PC-3 (cell line): ENCODE results near the gene VPS35L. TPM values are rescaled to one million over a fixed set of nuclear protein-coding genes. Genes with fewer than 3 reads are reported as not detected.

Experiments
- ATAC-seq: fragments of 200-7000 bp; cut with Tn5 transposase; 2 replicates; pipeline ENCODE4 v1.9.1; 2020; ENCODE audit warnings: mild to moderate bottlenecking, moderate library complexity
- BruUV-seq: library from RNA; stranded (reverse); fragments of 400-500 nt; replicated peaks from 2 replicates; lab custom pipeline; 2021; lab: Mats Ljungman, UMichigan
- CTCF ChIA-PET: fragments of 300-600 bp; sonication (Branson Sonifier 250); formaldehyde crosslinking; loops from one replicate; lab custom pipeline; 2022; ENCODE audit warnings: antibody characterized with exemption; lab: Charles Lee
- POLR2A ChIA-PET: fragments of 300-600 bp; sonication (Branson Sonifier 250); formaldehyde crosslinking; loops from one replicate; lab custom pipeline; 2022; ENCODE audit warnings: antibody characterized with exemption; ENCODE audit not compliant: unreplicated experiment; lab: Charles Lee
- DNase-seq: peaks from one replicate; pipeline ENCODE4 v3.0.0-alpha.2; 2015
- H2AFZ ChIP-seq: fragments of 300-600 bp; sonication (generic); 2 replicates; pipeline ENCODE4 v1.6.0; 2016; ENCODE audit warnings: antibody characterized with exemption, low read length
- H3F3A ChIP-seq: fragments of 300-600 bp; sonication (generic); one replicate; pipeline ENCODE4 v1.6.0; 2017; ENCODE audit warnings: antibody characterized with exemption, low read length, control low read depth, mild to moderate bottlenecking; ENCODE audit not compliant: unreplicated experiment
- H3K27ac ChIP-seq: fragments of 300-600 bp; sonication (generic); 2 replicates; pipeline ENCODE4 v1.5.1; 2016; ENCODE audit warnings: mild to moderate bottlenecking, low read length
- H3K27me3 ChIP-seq: fragments of 300-600 bp; sonication (generic); 2 replicates; pipeline ENCODE4 v1.6.1; 2016; ENCODE audit warnings: low read length, mixed read lengths
- H3K36me3 ChIP-seq: fragments of 300-600 bp; sonication (generic); 2 replicates; pipeline ENCODE4 v1.6.1; 2016; ENCODE audit warnings: low read depth, mixed run types, low read length, mixed read lengths
- H3K4me1 ChIP-seq: fragments of 300-600 bp; sonication (generic); 2 replicates; pipeline ENCODE4 v1.5.1; 2016; ENCODE audit warnings: low read length; ENCODE audit not compliant: insufficient read depth
- H3K4me2 ChIP-seq: fragments of 300-600 bp; sonication (generic); 2 replicates; pipeline ENCODE4 v1.6.0; 2016; ENCODE audit warnings: low read length
- H3K4me3 ChIP-seq: fragments of 300-600 bp; sonication (generic); 2 replicates; pipeline ENCODE4 v1.5.1; 2016; ENCODE audit warnings: mild to moderate bottlenecking, low read length, mixed read lengths
- H3K79me2 ChIP-seq: fragments of 300-600 bp; sonication (generic); 2 replicates; pipeline ENCODE4 v1.6.1; 2017; ENCODE audit warnings: low read length, mixed read lengths
- H3K9ac ChIP-seq: fragments of 300-600 bp; sonication (generic); 2 replicates; pipeline ENCODE4 v1.6.0; 2016; ENCODE audit warnings: mild to moderate bottlenecking, low read length
- H3K9me2 ChIP-seq: fragments of 300-600 bp; sonication (generic); replicated peaks from 2 replicates; pipeline ENCODE4 v1.6.1; 2016; ENCODE audit warnings: mixed run types, low read length, mixed read lengths
- H3K9me3 ChIP-seq: fragments of 300-600 bp; sonication (generic); 2 replicates; pipeline ENCODE4 v1.6.1; 2016; ENCODE audit warnings: low read length, mixed read lengths
- H4K20me1 ChIP-seq: fragments of 300-600 bp; sonication (generic); 2 replicates; pipeline ENCODE4 v1.6.1; 2016; ENCODE audit warnings: low read length, mixed read lengths
- EZH2 ChIP-seq: fragments of 300-600 bp; sonication (generic); IDR thresholded peaks from one replicate; pipeline ENCODE4 v1.6.1; 2017; ENCODE audit warnings: antibody characterized with exemption, mild to moderate bottlenecking, low read length; ENCODE audit not compliant: unreplicated experiment
- EZH2phosphoT487 ChIP-seq: fragments of 300-600 bp; sonication (generic); IDR thresholded peaks from 2 replicates; pipeline ENCODE4 v1.6.1; 2018; ENCODE audit warnings: mild to moderate bottlenecking, antibody characterized with exemption, low read length, borderline replicate concordance
- intact Hi-C: fragments of 100-400 bp; cut with micrococcal nuclease; formaldehyde crosslinking; loops from 2 replicates; pipeline ENCODE4 v1.9.0; 2023
- total RNA-seq: library from RNA; depleted of rRNA; stranded (reverse); fragments of >200 nt; gene quantifications from 2 replicates; pipeline ENCODE4 v1.2.3, GENCODE V29; 2014
- TF ChIP-seq, protein P1 (sequence below): fragments of 300-600 bp; sonication (generic); conservative IDR thresholded peaks from 2 replicates; pipeline ENCODE4 v1.5.1; 2017; ENCODE audit warnings: antibody characterized with exemption, low read depth, mild to moderate bottlenecking, low read length

VPS35L gene
- total RNA-seq, 1 experiment from 2014 or later, result 2.9 TPM

DNA sequence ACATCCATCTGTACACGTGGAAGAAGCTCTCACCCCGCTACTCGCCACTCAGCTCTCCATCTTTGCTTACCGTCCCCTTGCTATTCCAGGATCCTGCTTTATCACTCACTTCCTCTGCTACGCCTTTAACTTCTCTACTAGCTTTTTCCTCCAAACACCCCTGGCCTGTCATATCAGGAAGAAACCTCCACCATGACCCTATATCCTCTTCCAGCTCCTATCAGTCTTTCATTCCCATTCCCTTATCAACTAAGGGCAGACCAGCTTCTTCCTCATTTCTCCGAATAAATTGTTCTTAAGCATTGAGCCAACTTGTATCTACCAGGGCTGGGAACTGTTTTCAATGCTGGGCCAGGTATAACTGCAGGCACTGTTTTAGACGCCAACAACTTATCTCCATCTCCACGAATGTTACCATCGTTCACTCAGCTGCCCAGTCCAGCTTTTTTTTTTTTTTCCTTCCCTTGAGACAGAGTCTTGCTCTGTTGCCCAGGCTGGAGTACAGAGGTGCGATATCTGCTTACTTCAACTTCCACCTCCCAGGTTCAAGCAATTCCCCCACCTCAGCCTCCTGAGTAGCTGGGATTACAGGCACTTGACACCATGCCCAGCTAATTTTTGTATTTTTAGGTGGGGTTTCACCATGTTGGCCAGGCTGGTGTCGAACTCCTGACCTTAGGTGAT lies 166.9 kb downstream of the VPS35L start:
- H3K27me3 ChIP-seq, result no peaks in the 10 kb centered on the region
- H3K36me3 ChIP-seq, result no peaks in the 10 kb centered on the region
- no peaks in the 10 kb centered on the region for H3K9me2 ChIP-seq
- TF ChIP-seq, protein P1, sequence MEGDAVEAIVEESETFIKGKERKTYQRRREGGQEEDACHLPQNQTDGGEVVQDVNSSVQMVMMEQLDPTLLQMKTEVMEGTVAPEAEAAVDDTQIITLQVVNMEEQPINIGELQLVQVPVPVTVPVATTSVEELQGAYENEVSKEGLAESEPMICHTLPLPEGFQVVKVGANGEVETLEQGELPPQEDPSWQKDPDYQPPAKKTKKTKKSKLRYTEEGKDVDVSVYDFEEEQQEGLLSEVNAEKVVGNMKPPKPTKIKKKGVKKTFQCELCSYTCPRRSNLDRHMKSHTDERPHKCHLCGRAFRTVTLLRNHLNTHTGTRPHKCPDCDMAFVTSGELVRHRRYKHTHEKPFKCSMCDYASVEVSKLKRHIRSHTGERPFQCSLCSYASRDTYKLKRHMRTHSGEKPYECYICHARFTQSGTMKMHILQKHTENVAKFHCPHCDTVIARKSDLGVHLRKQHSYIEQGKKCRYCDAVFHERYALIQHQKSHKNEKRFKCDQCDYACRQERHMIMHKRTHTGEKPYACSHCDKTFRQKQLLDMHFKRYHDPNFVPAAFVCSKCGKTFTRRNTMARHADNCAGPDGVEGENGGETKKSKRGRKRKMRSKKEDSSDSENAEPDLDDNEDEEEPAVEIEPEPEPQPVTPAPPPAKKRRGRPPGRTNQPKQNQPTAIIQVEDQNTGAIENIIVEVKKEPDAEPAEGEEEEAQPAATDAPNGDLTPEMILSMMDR, result no peak
- TF ChIP-seq EZH2, result no peak
- no peak for TF ChIP-seq EZH2phosphoT487
- CTCF ChIA-PET, result interaction anchor here (0.6 to 1.0 kb wide), 2 partner anchors 121 to 513 kb away, joined by 3 read pairs; no protein-coding TSS in a partner anchor
- no peaks in the 10 kb centered on the region for H4K20me1 ChIP-seq
- H3K4me1 ChIP-seq, result peaks cover 5% of the 10 kb centered on the region
- H3K9ac ChIP-seq, result no peak overlapping the region
- peaks cover 26% of the 10 kb centered on the region for H3K79me2 ChIP-seq
- no TSS peak for BruUV-seq
- POLR2A ChIA-PET, result no interaction called here
- ATAC-seq, result no peak
- H3K27ac ChIP-seq, result no peak overlapping the region
- intact Hi-C loops, result no loop called here
- H2AFZ ChIP-seq, result no peak overlapping the region
- no peaks in the 10 kb centered on the region for H3K9me3 ChIP-seq
- no peaks in the 10 kb centered on the region for H3F3A ChIP-seq
- no peak for DNase-seq
- H3K4me2 ChIP-seq, result no peak overlapping the region
- no peak overlapping the region for H3K4me3 ChIP-seq

DNA sequence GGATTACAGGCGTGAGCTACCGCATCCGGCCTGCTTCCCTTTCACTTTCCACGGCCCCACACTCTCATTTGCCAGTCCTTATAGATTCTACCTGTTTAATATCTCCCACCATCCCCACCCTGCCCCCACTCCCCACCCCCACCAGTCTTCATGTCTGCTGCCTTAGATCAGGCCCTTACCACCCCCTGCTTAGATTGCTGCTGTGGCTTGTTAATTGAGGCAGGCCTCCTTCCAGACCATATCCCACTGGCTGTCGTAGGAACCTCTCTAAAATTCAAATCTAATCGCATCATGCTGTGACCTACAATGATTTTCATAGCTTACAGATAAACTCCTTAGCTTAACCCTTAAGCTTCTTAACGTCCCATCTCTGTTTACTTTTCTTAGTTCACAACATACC lies 167.5 kb downstream of the VPS35L start:
- POLR2A ChIA-PET, result no interaction called here
- intact Hi-C loops, result no loop called here

DNA sequence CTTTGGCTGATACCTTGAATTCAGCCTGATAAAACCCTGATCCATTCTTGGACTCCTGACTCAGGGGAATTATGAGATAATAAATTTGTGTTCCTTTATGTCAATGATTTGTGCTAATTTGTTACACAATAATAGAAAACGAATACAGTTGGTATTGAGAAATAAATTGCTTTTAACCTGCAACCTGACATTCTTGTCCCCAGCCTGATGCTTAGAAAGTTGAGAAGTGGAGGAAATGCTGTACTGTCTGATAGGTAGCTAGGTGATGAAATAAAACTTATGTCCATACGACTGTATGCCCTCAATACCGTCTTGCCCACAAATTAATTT lies 173.1 kb downstream of the VPS35L start:
- Histone ChIP-seq H2AFZ (no peak overlapping the region), H3K27ac (no peak overlapping the region), H4K20me1 (no peaks in the 10 kb centered on the region), H3K9me3 (no peaks in the 10 kb centered on the region), H3K9ac (no peak overlapping the region), H3K4me3 (no peak overlapping the region), H3K9me2 (no peaks in the 10 kb centered on the region), H3K79me2 (no peaks in the 10 kb centered on the region), H3K27me3 (no peaks in the 10 kb centered on the region), H3F3A (no peaks in the 10 kb centered on the region), H3K36me3 (no peaks in the 10 kb centered on the region), H3K4me1 (no peaks in the 10 kb centered on the region), H3K4me2 (no peak overlapping the region)
- DNase-seq (no peak), ATAC-seq (no peak)
- POLR2A ChIA-PET, result no interaction called here
- no TSS peak for BruUV-seq
- intact Hi-C loops, result no loop called here
- TF ChIP-seq EZH2phosphoT487 (no peak), EZH2 (no peak)
- TF ChIP-seq, protein P1, result no peak
- CTCF ChIA-PET, result no interaction called here

More for the DNA sequence above, 167.5 kb downstream of the VPS35L start:
- CTCF ChIA-PET, result no interaction called here
- Histone ChIP-seq H3K4me2 (no peak overlapping the region), H3K9ac (no peak overlapping the region), H3K36me3 (no peaks in the 10 kb centered on the region), H3K79me2 (peaks cover 20% of the 10 kb centered on the region), H3K9me3 (no peaks in the 10 kb centered on the region), H4K20me1 (no peaks in the 10 kb centered on the region), H3K27ac (no peak overlapping the region), H3F3A (no peaks in the 10 kb centered on the region), H3K27me3 (no peaks in the 10 kb centered on the region), H2AFZ (no peak overlapping the region), H3K4me3 (no peak overlapping the region), H3K9me2 (no peaks in the 10 kb centered on the region), H3K4me1 (peaks cover 5% of the 10 kb centered on the region)
- DNase-seq (no peak), ATAC-seq (no peak)
- BruUV-seq, result no TSS peak
- TF ChIP-seq, protein P1, result no peak
- TF ChIP-seq EZH2, result no peak
- TF ChIP-seq EZH2phosphoT487, result no peak
